Endothelial cell of umbilical vein (primary cell): Measurements from ENCODE around the gene LRP3. TPM values are rescaled to one million over a fixed set of nuclear protein-coding genes. Genes with fewer than 3 reads are reported as not detected.

Experiments used
- BruUV-seq: library from RNA; stranded (reverse); fragments of 400-500 nt; replicated peaks from 2 replicates; lab custom pipeline; 2021; lab: Mats Ljungman, UMichigan
- CTCF ChIA-PET: fragments of 300-600, 350-600 bp; sonication (Branson Sonifier 250); formaldehyde crosslinking; loops from one replicate; lab custom pipeline; 2021; ENCODE audit warnings: antibody characterized with exemption, inconsistent platforms; lab: Charles Lee
- POLR2A ChIA-PET: fragments of 300-600, 350-600 bp; sonication (Branson Sonifier 250); formaldehyde crosslinking; loops from one replicate; lab custom pipeline; 2021; ENCODE audit warnings: antibody characterized with exemption, inconsistent platforms; lab: Charles Lee
- DNase-seq: peaks from one replicate; pipeline ENCODE4 v3.0.0-alpha.2; 2011; ENCODE audit warnings: low read depth, low spot score
- FAIRE-seq: peaks from 2 replicates; lab custom pipeline; 2011; peaks lifted over from hg19 to GRCh38; lab: Jason Lieb, UNC
- H2AFZ ChIP-seq: 2 replicates; pipeline ENCODE4 v1.6.0; 2012; ENCODE audit warnings: low read depth, low read length, control low read depth, inconsistent platforms
- H3K27ac ChIP-seq: 2 replicates; pipeline ENCODE4 v1.5.1; 2011; ENCODE audit warnings: low read depth, mild to moderate bottlenecking, control low read depth, low read length, moderate library complexity; ENCODE audit not compliant: insufficient read depth
- H3K27me3 ChIP-seq, 2 experiments: 2 replicates each; pipeline versions ENCODE4 v1.6.0 to v1.6.1; 2011; ENCODE audit warnings: low read length in 2 of 2, mixed read lengths in 1 of 2; ENCODE audit not compliant: control insufficient read depth in 2 of 2, insufficient read depth in 2 of 2
- H3K36me3 ChIP-seq, 2 experiments: 2 replicates in 1 of 2; 3 replicates in 1 of 2; pipeline ENCODE4 v1.5.1; 2011; ENCODE audit warnings: low read length in 2 of 2, mild to moderate bottlenecking in 1 of 2, moderate library complexity in 1 of 2; ENCODE audit not compliant: control insufficient read depth in 2 of 2, insufficient read depth in 2 of 2; ENCODE audit errors: extremely low read depth in 1 of 2
- H3K4me1 ChIP-seq: 3 replicates; pipeline ENCODE4 v1.5.1; 2011; ENCODE audit warnings: mild to moderate bottlenecking, low read length; ENCODE audit not compliant: control insufficient read depth, insufficient read depth; ENCODE audit errors: extremely low read depth
- H3K4me2 ChIP-seq: 2 replicates; pipeline ENCODE4 v1.6.1; 2011; ENCODE audit warnings: low read length, control low read depth, mixed read lengths; ENCODE audit not compliant: insufficient read depth
- H3K4me3 ChIP-seq, 3 experiments: fragments of 200-600 bp in 1 of 3; sonication (generic), shearing (Covaris generic) in 1 of 3; replicated peaks in 1 of 3; 2 replicates each; pipeline ENCODE4 v1.5.1; 2011 to 2016; ENCODE audit warnings: control low read depth in 3 of 3, low read length in 3 of 3, mild to moderate bottlenecking in 2 of 3, inconsistent platforms in 1 of 3, low read depth in 1 of 3, moderate library complexity in 1 of 3; ENCODE audit not compliant: insufficient read depth in 1 of 3
- H3K79me2 ChIP-seq: 2 replicates; pipeline ENCODE4 v1.6.0; 2012; ENCODE audit warnings: low read length, inconsistent platforms; ENCODE audit not compliant: control insufficient read depth, insufficient read depth
- H3K9ac ChIP-seq: replicated peaks from 2 replicates; pipeline ENCODE3; 2011; ENCODE audit warnings: low read length, control low read depth; ENCODE audit not compliant: insufficient read depth; ENCODE audit errors: extremely low read depth
- H3K9me1 ChIP-seq: replicated peaks from 3 replicates; pipeline ENCODE4 v1.6.0; 2011; ENCODE audit warnings: mild to moderate bottlenecking, low read length; ENCODE audit not compliant: control insufficient read depth, insufficient read depth; ENCODE audit errors: extremely low read depth
- H3K9me3 ChIP-seq: replicated peaks from 2 replicates; pipeline ENCODE4 v1.5.1; 2012; ENCODE audit warnings: low read length, inconsistent platforms; ENCODE audit not compliant: control insufficient read depth, insufficient read depth
- H4K20me1 ChIP-seq: replicated peaks from 2 replicates; pipeline ENCODE3; 2011; ENCODE audit warnings: mild to moderate bottlenecking, low read length; ENCODE audit not compliant: control insufficient read depth, insufficient read depth; ENCODE audit errors: extremely low read depth
- CTCF ChIP-seq, 2 donors: IDR thresholded peaks; 1 replicate in 1 of 2; 2 replicates in 1 of 2; pipeline ENCODE4 v1.5.1; 2011; ENCODE audit warnings: low read length in 2 of 2, mild to moderate bottlenecking in 2 of 2, moderate library complexity in 2 of 2, control low read depth in 1 of 2, inconsistent platforms in 1 of 2, low read depth in 1 of 2; ENCODE audit not compliant: insufficient read depth in 1 of 2; ENCODE audit errors: extremely low read depth in 1 of 2
- EZH2 ChIP-seq: IDR thresholded peaks from 2 replicates; pipeline ENCODE4 v1.6.1; 2012; ENCODE audit warnings: borderline replicate concordance, low read depth, mild to moderate bottlenecking, moderate library complexity, low read length, inconsistent platforms; ENCODE audit not compliant: severe bottlenecking
- FOS ChIP-seq: IDR thresholded peaks from 2 replicates; pipeline ENCODE4 v1.6.1; 2011; ENCODE audit warnings: mild to moderate bottlenecking, low read length, moderate library complexity, borderline replicate concordance; ENCODE audit not compliant: insufficient read depth
- GATA2 ChIP-seq: IDR thresholded peaks from 2 replicates; pipeline ENCODE4 v1.7.0; 2011; ENCODE audit warnings: low read depth, mild to moderate bottlenecking, moderate library complexity, mixed read lengths, low read length; ENCODE audit not compliant: insufficient read length, insufficient read depth
- JUN ChIP-seq: IDR thresholded peaks from 2 replicates; pipeline ENCODE4 v1.6.1; 2011; ENCODE audit warnings: borderline replicate concordance, low read depth; ENCODE audit not compliant: insufficient read length, insufficient read depth
- MAX ChIP-seq: IDR thresholded peaks from 2 replicates; pipeline ENCODE4 v1.6.1; 2011; ENCODE audit not compliant: insufficient read depth, insufficient read length
- MYC ChIP-seq: IDR thresholded peaks from one replicate; pipeline ENCODE4 v1.6.1; 2011; ENCODE audit warnings: mild to moderate bottlenecking, low read depth, low read length
- POLR2A ChIP-seq: IDR thresholded peaks from 2 replicates; pipeline ENCODE4 v1.6.1; 2012; ENCODE audit warnings: low read depth, mild to moderate bottlenecking, control low read depth, low read length
- POLR2AphosphoS5 ChIP-seq: IDR thresholded peaks from 2 replicates; pipeline ENCODE4 v1.6.1; 2012; ENCODE audit warnings: low read depth, mild to moderate bottlenecking, control low read depth, low read length, moderate library complexity; ENCODE audit not compliant: insufficient read depth
- dilution Hi-C: fragments of 300-500 bp; cut with MboI; formaldehyde crosslinking; loops from one replicate; pipeline ENCODE4 v1.15.0; 2019; ENCODE audit warnings: low sequenced_read_pairs; ENCODE audit not compliant: extremely low pct_ligation_motif_present
- intact Hi-C: fragments of 100-400 bp; cut with micrococcal nuclease; formaldehyde crosslinking; loops from one replicate; pipeline ENCODE4 v1.10.0; 2022
- polyA plus RNA-seq, 4 experiments: library from polyadenylated mRNA; depleted of rRNA in 3 of 4; stranded (reverse) in 3 of 4; unstranded in 1 of 4; fragments of >200 nt; gene quantifications; 2 replicates each; pipeline versions ENCODE4 v1.2.1 to v1.2.3, GENCODE V29; 2011 to 2012; ENCODE audit warnings: missing spikeins in 1 of 4
- total RNA-seq: library from RNA; stranded (reverse); gene quantifications from 2 replicates; pipeline ENCODE4 v1.2.3, GENCODE V29; 2021

LRP3 gene
- total and polyA plus RNA-seq, 2 donors (not counting 3 experiments of a cell fraction or from before 2014, with no cell fraction given), result 14.3 to 19.4 TPM

GRCh38 chr19:33205531-33206260, 11.6 kb downstream of the LRP3 start:
- no peak for FAIRE-seq
- intact Hi-C loops, result no loop called here
- no peaks in the 10 kb centered on the region for H3K4me1 ChIP-seq
- no peak overlapping the region for H3K4me3 ChIP-seq
- TF ChIP-seq POLR2AphosphoS5 (no peak), POLR2A (no peak), JUN (no peak), EZH2 (no peak), GATA2 (no peak), MYC (no peak), CTCF (IDR thresholded peaks at IDR 0.05; ENCODE audit: extremely low read depth in 1 of 2, insufficient read depth in 1 of 2, low read depth in 1 of 2, low read length in 2 of 2) (no peak), MAX (no peak), FOS (no peak)
- no peak for DNase-seq
- H3K27ac ChIP-seq, result no peak overlapping the region
- no peaks in the 10 kb centered on the region for H3K9me3 ChIP-seq
- BruUV-seq, result no TSS peak
- H4K20me1 ChIP-seq, result no peaks in the 10 kb centered on the region
- peaks cover 0 to 5% of the 10 kb centered on the region in 2 experiments for H3K36me3 ChIP-seq
- dilution Hi-C loops, result no loop called here
- no peak overlapping the region for H3K9ac ChIP-seq
- no peaks in the 10 kb centered on the region for H3K27me3 ChIP-seq
- no peaks in the 10 kb centered on the region for H3K9me1 ChIP-seq
- no peak overlapping the region for H2AFZ ChIP-seq
- POLR2A ChIA-PET, result no interaction called here
- H3K4me2 ChIP-seq, result no peak overlapping the region
- CTCF ChIA-PET, result no interaction called here
- H3K79me2 ChIP-seq, result no peaks in the 10 kb centered on the region
